Measurements from ENCODE around the gene IL20RA.

DNA sequence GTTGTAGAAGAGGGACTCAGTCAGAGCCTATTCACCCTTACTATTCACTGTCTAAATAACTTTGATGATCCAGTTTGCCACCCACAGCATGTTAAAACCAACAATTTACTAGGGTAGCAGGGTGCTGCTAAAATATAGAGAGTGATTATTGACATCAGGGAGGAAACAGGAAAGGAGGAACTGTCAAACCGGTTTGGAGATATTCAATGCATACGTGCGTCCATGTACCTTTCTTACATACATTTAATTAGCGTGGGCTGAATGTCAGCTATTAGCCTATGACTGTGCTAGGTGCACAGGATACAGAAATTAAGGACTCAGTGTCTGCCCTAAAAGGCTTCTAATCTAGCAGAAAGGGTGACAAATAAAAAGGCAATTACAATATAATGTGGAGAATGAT, 57.2 kb downstream of the IL20RA start:
- TF ChIP-seq CTCF (conservative IDR thresholded peaks at IDR 0.05) (no peak), ZFX (IDR thresholded peaks at IDR 0.05) (no peak)

Data from C4-2B (cell line).